Ascending aorta (tissue), 2 donors: ENCODE measurements around the gene TMEM139. TPM values are rescaled to one million over a fixed set of nuclear protein-coding genes. Genes with fewer than 3 reads are reported as not detected.

Experiments
- DNase-seq, 2 donors: peaks; one replicate each; pipeline ENCODE4 v3.0.0-alpha.2; 2019; ENCODE audit warnings: low spot score in 2 of 2
- H3K27ac ChIP-seq, 2 donors: fragments of 200-600 bp; sonication (generic); one replicate each; pipeline ENCODE4 v1.5.1; 2016 to 2017; ENCODE audit warnings: mild to moderate bottlenecking in 1 of 2
- H3K27me3 ChIP-seq: fragments of 200-600 bp; sonication (generic); one replicate; pipeline ENCODE4 v1.5.1; 2017
- H3K36me3 ChIP-seq, 2 donors: fragments of 200-600 bp; sonication (generic); one replicate each; pipeline ENCODE4 v1.5.1; 2016
- H3K4me1 ChIP-seq, 2 donors: fragments of 200-600 bp; sonication (generic); one replicate each; pipeline ENCODE4 v1.5.1; 2016 to 2017; ENCODE audit warnings: mild to moderate bottlenecking in 1 of 2
- H3K4me3 ChIP-seq, 2 donors: fragments of 200-600 bp; sonication (generic); one replicate each; pipeline ENCODE4 v1.5.1; 2016 to 2017; ENCODE audit warnings: mild to moderate bottlenecking in 1 of 2
- H3K9me3 ChIP-seq, 2 donors: fragments of 200-600 bp; sonication (generic); one replicate each; pipeline ENCODE4 v1.5.1; 2016
- intact Hi-C: fragments of 100-400 bp; cut with DNase I; formaldehyde crosslinking; loops from one replicate; pipeline ENCODE4 v1.15.1; 2023
- total RNA-seq: library from RNA; depleted of rRNA; stranded (reverse); fragments of >200 nt; gene quantifications from one replicate; pipeline ENCODE4 v1.1.0, GENCODE V29; 2016
- TF ChIP-seq, protein P1 (sequence below), 3 experiments: fragments of 200-600 bp in 2 of 3; fragments of 450-650 bp in 1 of 3; sonication (generic) in 2 of 3; IDR thresholded peaks; one replicate each; pipeline ENCODE4 v1.5.1; 2016 to 2019; ENCODE audit warnings: antibody characterized with exemption in 3 of 3, mild to moderate bottlenecking in 1 of 3, moderate library complexity in 1 of 3

TMEM139 gene
- total RNA-seq, 1 donor from 2014 or later, result 11.5 TPM

DNA sequence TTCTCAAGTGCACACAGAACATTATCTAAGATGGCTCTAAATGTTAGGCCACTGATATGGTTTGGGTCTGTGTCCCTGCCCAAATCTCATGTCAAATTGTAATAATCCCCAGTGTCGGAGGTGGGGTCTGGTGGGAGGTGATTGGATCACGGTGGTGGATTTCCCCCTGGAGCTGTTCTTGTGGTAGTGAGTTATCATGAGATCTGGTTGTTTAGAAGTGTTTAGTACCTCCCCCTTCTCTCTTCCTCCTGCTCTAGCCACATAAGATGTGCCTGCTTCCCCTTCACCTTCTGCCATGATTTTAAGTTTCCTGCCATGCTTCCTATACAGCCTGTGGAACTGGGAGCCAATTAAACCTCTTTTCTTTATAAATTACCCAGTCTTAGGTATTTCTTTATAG is 32.8 kb upstream of the TMEM139 start:
- TF ChIP-seq, protein P1, sequence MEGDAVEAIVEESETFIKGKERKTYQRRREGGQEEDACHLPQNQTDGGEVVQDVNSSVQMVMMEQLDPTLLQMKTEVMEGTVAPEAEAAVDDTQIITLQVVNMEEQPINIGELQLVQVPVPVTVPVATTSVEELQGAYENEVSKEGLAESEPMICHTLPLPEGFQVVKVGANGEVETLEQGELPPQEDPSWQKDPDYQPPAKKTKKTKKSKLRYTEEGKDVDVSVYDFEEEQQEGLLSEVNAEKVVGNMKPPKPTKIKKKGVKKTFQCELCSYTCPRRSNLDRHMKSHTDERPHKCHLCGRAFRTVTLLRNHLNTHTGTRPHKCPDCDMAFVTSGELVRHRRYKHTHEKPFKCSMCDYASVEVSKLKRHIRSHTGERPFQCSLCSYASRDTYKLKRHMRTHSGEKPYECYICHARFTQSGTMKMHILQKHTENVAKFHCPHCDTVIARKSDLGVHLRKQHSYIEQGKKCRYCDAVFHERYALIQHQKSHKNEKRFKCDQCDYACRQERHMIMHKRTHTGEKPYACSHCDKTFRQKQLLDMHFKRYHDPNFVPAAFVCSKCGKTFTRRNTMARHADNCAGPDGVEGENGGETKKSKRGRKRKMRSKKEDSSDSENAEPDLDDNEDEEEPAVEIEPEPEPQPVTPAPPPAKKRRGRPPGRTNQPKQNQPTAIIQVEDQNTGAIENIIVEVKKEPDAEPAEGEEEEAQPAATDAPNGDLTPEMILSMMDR (IDR thresholded peaks at IDR 0.05), result no peak
- H3K4me3 ChIP-seq, result no peak overlapping the region
- H3K27me3 ChIP-seq, result no peaks in the 10 kb centered on the region
- H3K9me3 ChIP-seq, result no peaks in the 10 kb centered on the region
- intact Hi-C loops, result no loop called here
- no peaks in the 10 kb centered on the region for H3K4me1 ChIP-seq
- DNase-seq, result no peak
- H3K27ac ChIP-seq, result no peak overlapping the region
- no peaks in the 10 kb centered on the region for H3K36me3 ChIP-seq

DNA sequence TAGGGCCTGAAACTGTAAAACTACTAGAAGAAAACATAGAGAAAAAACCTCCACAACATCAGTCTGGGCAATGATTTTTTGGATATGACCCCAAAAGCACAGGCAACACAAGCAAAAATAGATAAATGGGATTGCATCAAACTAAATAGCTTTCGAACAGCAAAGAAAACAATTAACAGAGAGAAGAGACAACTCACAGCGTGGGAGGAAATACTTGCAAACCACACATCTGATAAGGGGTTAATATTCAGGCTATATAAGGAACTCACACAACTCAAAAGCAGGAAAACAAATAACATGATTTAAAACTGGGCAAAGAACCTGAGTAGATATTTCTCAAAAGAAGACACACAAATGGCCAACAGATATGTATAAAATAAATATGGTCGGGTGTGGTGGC is 29.2 kb upstream of the TMEM139 start:
- Histone ChIP-seq H3K36me3 (no peaks in the 10 kb centered on the region), H3K4me3 (no peak overlapping the region), H3K9me3 (no peaks in the 10 kb centered on the region), H3K4me1 (no peaks in the 10 kb centered on the region), H3K27ac (no peak overlapping the region), H3K27me3 (no peaks in the 10 kb centered on the region)
- DNase-seq, result no peak
- TF ChIP-seq, protein P1 (IDR thresholded peaks at IDR 0.05), result no peak
- intact Hi-C loops, result no loop called here

DNA sequence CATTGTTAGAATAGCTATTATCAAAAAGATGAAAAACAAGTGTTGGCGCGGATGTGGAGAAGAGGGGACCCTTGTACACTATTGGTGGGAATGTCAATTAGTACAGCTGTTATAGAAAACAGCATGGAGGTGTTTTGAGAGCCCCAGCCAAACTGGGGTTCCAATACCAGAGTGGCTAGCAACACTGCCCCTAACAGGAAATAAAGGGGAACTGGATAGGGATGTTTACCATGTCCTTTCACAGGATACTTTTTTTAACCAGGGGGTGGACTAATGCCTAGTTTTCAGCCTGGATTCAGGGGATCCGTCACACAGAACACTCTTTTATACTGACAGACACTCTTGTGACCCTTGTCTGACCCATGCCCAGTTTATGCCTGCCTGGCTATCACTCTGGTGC is 28.4 kb upstream of the TMEM139 start:
- no peak for DNase-seq
- H3K27ac ChIP-seq, result no peak overlapping the region
- no peaks in the 10 kb centered on the region for H3K9me3 ChIP-seq
- no peaks in the 10 kb centered on the region for H3K4me1 ChIP-seq
- intact Hi-C loops, result no loop called here
- H3K27me3 ChIP-seq, result no peaks in the 10 kb centered on the region
- no peak overlapping the region for H3K4me3 ChIP-seq
- no peaks in the 10 kb centered on the region for H3K36me3 ChIP-seq
- TF ChIP-seq, protein P1 (IDR thresholded peaks at IDR 0.05), result no peak

DNA sequence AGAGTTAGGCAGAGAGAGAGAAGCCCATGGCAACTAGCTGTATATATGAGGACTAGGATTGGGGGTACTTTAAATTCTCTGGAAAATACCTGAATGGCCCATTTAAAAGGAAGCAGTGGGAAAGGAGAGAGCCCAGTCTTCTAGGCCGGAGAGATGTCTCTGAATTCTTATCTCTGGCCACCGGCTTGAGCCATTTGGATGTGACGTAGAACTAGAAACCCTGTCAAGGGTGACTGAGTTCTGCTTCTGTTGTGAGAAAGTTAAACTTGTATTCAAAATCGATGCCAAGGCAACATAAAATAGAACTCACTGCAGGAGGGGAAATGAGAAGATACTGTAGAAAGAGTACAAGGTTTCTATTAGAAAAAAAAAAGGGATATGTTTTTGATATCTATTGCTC is 27.8 kb upstream of the TMEM139 start:
- H3K36me3 ChIP-seq, result no peaks in the 10 kb centered on the region
- no peak overlapping the region for H3K27ac ChIP-seq
- TF ChIP-seq, protein P1 (IDR thresholded peaks at IDR 0.05), result no peak
- H3K4me3 ChIP-seq, result no peak overlapping the region
- H3K9me3 ChIP-seq, result no peaks in the 10 kb centered on the region
- DNase-seq, result no peak
- no peaks in the 10 kb centered on the region for H3K4me1 ChIP-seq
- H3K27me3 ChIP-seq, result no peaks in the 10 kb centered on the region
- intact Hi-C loops, result no loop called here

DNA sequence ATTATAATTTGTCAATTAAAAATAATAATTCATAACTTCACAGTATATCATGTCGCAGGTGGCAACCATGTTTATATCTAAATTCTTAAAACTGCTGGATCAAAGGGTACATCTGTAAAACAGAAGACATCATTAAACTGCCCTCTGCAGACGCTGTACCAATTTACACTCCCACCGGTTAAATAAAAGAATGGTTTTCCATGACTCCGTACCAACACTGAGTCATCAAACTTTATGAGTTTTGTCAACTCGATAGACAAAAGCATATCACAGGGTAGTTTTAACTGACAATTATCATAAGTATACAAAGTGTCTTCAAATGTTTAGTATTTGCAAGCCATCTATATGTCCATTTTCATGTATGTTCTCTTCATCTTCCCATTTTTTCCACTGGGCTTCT is 27.3 kb upstream of the TMEM139 start:
- Histone ChIP-seq H3K4me3 (no peak overlapping the region), H3K36me3 (no peaks in the 10 kb centered on the region), H3K27ac (no peak overlapping the region), H3K4me1 (no peaks in the 10 kb centered on the region), H3K9me3 (no peaks in the 10 kb centered on the region), H3K27me3 (no peaks in the 10 kb centered on the region)
- TF ChIP-seq, protein P1 (IDR thresholded peaks at IDR 0.05), result no peak
- intact Hi-C loops, result no loop called here
- no peak for DNase-seq

DNA sequence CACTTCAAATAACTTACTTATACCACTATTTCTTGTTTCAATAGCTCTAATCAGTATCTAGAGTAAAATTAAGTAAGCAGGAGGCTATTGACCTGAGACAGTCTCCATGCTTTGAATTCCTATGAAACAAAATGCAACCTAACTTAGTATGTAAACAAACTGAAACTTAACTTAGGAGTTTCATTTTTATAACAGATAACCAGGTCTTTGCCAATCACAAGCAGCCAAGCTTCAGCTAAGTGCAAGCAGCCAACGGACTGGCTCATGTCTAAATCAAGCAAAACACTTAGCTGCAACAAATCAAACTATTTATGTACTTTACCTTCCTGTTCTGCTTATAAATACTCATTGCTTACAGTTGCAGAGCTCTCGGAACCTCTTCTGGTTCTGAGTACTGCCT is 25.9 kb upstream of the TMEM139 start:
- H3K27ac ChIP-seq, result no peak overlapping the region
- H3K4me1 ChIP-seq, result peaks cover 0 to under 1% of the 10 kb centered on the region in 2 donors
- TF ChIP-seq, protein P1 (IDR thresholded peaks at IDR 0.05), result no peak
- H3K4me3 ChIP-seq, result no peak overlapping the region
- no peaks in the 10 kb centered on the region for H3K36me3 ChIP-seq
- intact Hi-C loops, result no loop called here
- H3K27me3 ChIP-seq, result no peaks in the 10 kb centered on the region
- no peak for DNase-seq
- no peaks in the 10 kb centered on the region for H3K9me3 ChIP-seq
